Breast epithelium (tissue), 4 donors: Measurements from ENCODE around the gene PAPPA. TPM values are rescaled to one million over a fixed set of nuclear protein-coding genes. Genes with fewer than 3 reads are reported as not detected.

ENCODE experiments used
- DNase-seq, 2 donors: peaks; one replicate each; pipeline ENCODE4 v3.0.0-alpha.2; 2019; ENCODE audit warnings: low spot score in 2 of 2
- H3K27ac ChIP-seq, 2 donors: fragments of 200-600 bp; sonication (generic) in 1 of 2; one replicate each; pipeline ENCODE4 v1.5.1; 2016 to 2019; ENCODE audit warnings: mild to moderate bottlenecking in 1 of 2
- H3K27me3 ChIP-seq, 2 donors: fragments of 200-600 bp; sonication (generic) in 1 of 2; one replicate each; pipeline versions ENCODE4 v1.5.1 to v1.6.0; 2017 to 2019; ENCODE audit warnings: control low read depth in 1 of 2, mild to moderate bottlenecking in 1 of 2
- H3K36me3 ChIP-seq: fragments of 200-600 bp; one replicate; pipeline ENCODE4 v1.5.1; 2019
- H3K4me1 ChIP-seq, 2 donors: fragments of 200-600 bp; sonication (generic); one replicate each; pipeline ENCODE4 v1.5.1; 2016 to 2019; ENCODE audit warnings: control low read depth in 1 of 2
- H3K4me3 ChIP-seq, 3 donors: fragments of 200-600 bp; sonication (generic); 1 replicate in 2 of 3; 2 replicates in 1 of 3; pipeline ENCODE4 v1.5.1; 2016 to 2019; ENCODE audit warnings: mild to moderate bottlenecking in 3 of 3, moderate library complexity in 2 of 3
- H3K9me3 ChIP-seq, 2 donors: fragments of 200-600 bp; sonication (generic) in 1 of 2; one replicate each; pipeline ENCODE4 v1.5.1; 2016 to 2019; ENCODE audit warnings: control low read depth in 1 of 2
- CTCF ChIP-seq, 3 donors: fragments of 450-650 bp; IDR thresholded peaks; one replicate each; pipeline ENCODE4 v1.5.1; 2016 to 2017; ENCODE audit warnings: antibody characterized with exemption in 3 of 3, mild to moderate bottlenecking in 3 of 3, moderate library complexity in 3 of 3
- POLR2A ChIP-seq: fragments of 450-650 bp; IDR thresholded peaks from one replicate; pipeline ENCODE4 v1.6.1; 2016; ENCODE audit warnings: antibody characterized with exemption, mild to moderate bottlenecking, moderate library complexity
- POLR2AphosphoS5 ChIP-seq, 3 donors: sonication (generic); formaldehyde crosslinking; IDR thresholded peaks; one replicate each; pipeline ENCODE4 v1.6.1; 2017; ENCODE audit warnings: antibody characterized with exemption in 3 of 3
- intact Hi-C: fragments of 100-400 bp; cut with DNase I; formaldehyde crosslinking; loops from one replicate; pipeline ENCODE4 v1.15.1; 2023; ENCODE audit warnings: low total_unique reads
- total RNA-seq, 3 donors: library from RNA; depleted of rRNA; stranded (reverse); fragments of >200 nt; gene quantifications; one replicate each; pipeline ENCODE4 v1.1.0, GENCODE V29; 2016

The PAPPA gene
- total RNA-seq, 3 donors from 2014 or later = 2.6 to 3.4 (median 3.4) TPM

- no peaks in the 10 kb centered on the region for H3K36me3 ChIP-seq
- TF ChIP-seq CTCF (IDR thresholded peaks at IDR 0.05) = no peak
- no peak for TF ChIP-seq POLR2A
- TF ChIP-seq POLR2AphosphoS5 (IDR thresholded peaks at IDR 0.05) = no peak
- H3K27me3 ChIP-seq = no peaks in the 10 kb centered on the region
- intact Hi-C loops = no loop called here
- DNase-seq = no peak
- no peaks in the 10 kb centered on the region for H3K4me1 ChIP-seq
- no peak overlapping the region for H3K4me3 ChIP-seq
- no peaks in the 10 kb centered on the region for H3K9me3 ChIP-seq
- no peak overlapping the region for H3K27ac ChIP-seq
Observed at GRCh38 chr9:116420993-116421538, 267.5 kb downstream of the PAPPA start.

GRCh38 chr9:116422119-116422979, 268.8 kb downstream of the PAPPA start:
- no peak for DNase-seq
- intact Hi-C loops = no loop called here
- Histone ChIP-seq H3K27me3 (no peaks in the 10 kb centered on the region), H3K4me1 (no peaks in the 10 kb centered on the region), H3K4me3 (no peak overlapping the region), H3K27ac (no peak overlapping the region), H3K9me3 (no peaks in the 10 kb centered on the region), H3K36me3 (no peaks in the 10 kb centered on the region)
- TF ChIP-seq POLR2AphosphoS5 (IDR thresholded peaks at IDR 0.05) (no peak), POLR2A (no peak), CTCF (IDR thresholded peaks at IDR 0.05) (no peak)

GRCh38 chr9:116423149-116423548, 269.6 kb downstream of the PAPPA start:
- H3K27ac ChIP-seq = no peak overlapping the region
- DNase-seq = no peak
- no peaks in the 10 kb centered on the region for H3K9me3 ChIP-seq
- intact Hi-C loops = no loop called here
- H3K4me3 ChIP-seq = no peak overlapping the region
- H3K36me3 ChIP-seq = no peaks in the 10 kb centered on the region
- TF ChIP-seq CTCF (IDR thresholded peaks at IDR 0.05) (no peak), POLR2A (no peak), POLR2AphosphoS5 (IDR thresholded peaks at IDR 0.05) (no peak)
- no peaks in the 10 kb centered on the region for H3K27me3 ChIP-seq
- no peaks in the 10 kb centered on the region for H3K4me1 ChIP-seq

- Histone ChIP-seq H3K27me3 (no peaks in the 10 kb centered on the region), H3K27ac (no peak overlapping the region), H3K4me3 (no peak overlapping the region), H3K9me3 (no peaks in the 10 kb centered on the region), H3K4me1 (no peaks in the 10 kb centered on the region), H3K36me3 (no peaks in the 10 kb centered on the region)
- no peak for TF ChIP-seq CTCF (IDR thresholded peaks at IDR 0.05)
- TF ChIP-seq POLR2A = no peak
- TF ChIP-seq POLR2AphosphoS5 (IDR thresholded peaks at IDR 0.05) = no peak
- no peak for DNase-seq
- intact Hi-C loops = no loop called here
Observed at GRCh38 chr9:116425244-116425643, 271.7 kb downstream of the PAPPA start.

- intact Hi-C loops = no loop called here
- TF ChIP-seq CTCF (IDR thresholded peaks at IDR 0.05) = no peak
- no peak for TF ChIP-seq POLR2A
- no peak for TF ChIP-seq POLR2AphosphoS5 (IDR thresholded peaks at IDR 0.05)
- H3K27me3 ChIP-seq = no peaks in the 10 kb centered on the region
- H3K36me3 ChIP-seq = no peaks in the 10 kb centered on the region
- DNase-seq = no peak
- no peaks in the 10 kb centered on the region for H3K4me1 ChIP-seq
- no peak overlapping the region for H3K27ac ChIP-seq
- H3K4me3 ChIP-seq = no peak overlapping the region
- H3K9me3 ChIP-seq = no peaks in the 10 kb centered on the region
Observed at GRCh38 chr9:116430849-116431248, 277.3 kb downstream of the PAPPA start.
